Small intestine (tissue), 7 donors: ENCODE measurements around the gene EPN2. TPM values are rescaled to one million over a fixed set of nuclear protein-coding genes. Genes with fewer than 3 reads are reported as not detected.
"Not testable (repeated sequence)": the region's sequence is repeated elsewhere in the genome, so short reads cannot be mapped to it uniquely, and the experiment has no call there.

Source experiments
- DNase-seq, 2 donors: peaks; one replicate each; pipeline versions ENCODE4 v3.0.0 to v3.0.0-alpha.2; 2013
- FAIRE-seq: peaks from 2 replicates; lab custom pipeline; 2012; peaks lifted over from hg19 to GRCh38; lab: Jason Lieb, UNC
- H3K27ac ChIP-seq, 3 donors: one replicate each; pipeline ENCODE4 v1.5.1; 2013; ENCODE audit warnings: low read length in 2 of 3, mild to moderate bottlenecking in 2 of 3, control low read depth in 1 of 3, inconsistent platforms in 1 of 3, low read depth in 1 of 3, moderate library complexity in 1 of 3
- H3K27me3 ChIP-seq, 3 donors: one replicate each; pipeline ENCODE4 v1.6.1; 2013; ENCODE audit warnings: low read length in 3 of 3, inconsistent platforms in 1 of 3; ENCODE audit not compliant: control insufficient read depth in 3 of 3, insufficient read depth in 3 of 3
- H3K36me3 ChIP-seq, 3 donors: one replicate each; pipeline ENCODE4 v1.6.1; 2013; ENCODE audit warnings: low read length in 3 of 3, inconsistent platforms in 1 of 3, low read depth in 1 of 3, mild to moderate bottlenecking in 1 of 3, moderate library complexity in 1 of 3; ENCODE audit not compliant: control insufficient read depth in 3 of 3, insufficient read depth in 2 of 3
- H3K4me1 ChIP-seq, 3 donors: one replicate each; pipeline ENCODE4 v1.6.1; 2013; ENCODE audit warnings: low read length in 2 of 3, inconsistent platforms in 1 of 3, low read depth in 1 of 3, mild to moderate bottlenecking in 1 of 3, moderate library complexity in 1 of 3; ENCODE audit not compliant: control insufficient read depth in 3 of 3, insufficient read depth in 2 of 3
- H3K4me3 ChIP-seq, 3 donors: one replicate each; pipeline ENCODE4 v1.5.1; 2013; ENCODE audit warnings: low read length in 3 of 3, control low read depth in 1 of 3, inconsistent platforms in 1 of 3, low read depth in 1 of 3, mild to moderate bottlenecking in 1 of 3, moderate library complexity in 1 of 3
- H3K9me3 ChIP-seq, 2 donors: one replicate each; pipeline ENCODE4 v1.6.1; 2013; ENCODE audit warnings: low read depth in 1 of 2, low read length in 1 of 2; ENCODE audit not compliant: control insufficient read depth in 2 of 2, insufficient read depth in 1 of 2
- WGBS, 3 donors: extraction: QIAGEN DNeasy Blood & Tissue Kit; methylation state at CpG; one replicate each; pipeline ENCODE4 v1.1.7; 2013; 5-methylcytosine and 5-hydroxymethylcytosine counted together
- polyA plus RNA-seq, 4 donors: library from polyadenylated mRNA; stranded (reverse) in 3 of 4; unstranded in 1 of 4; fragments of 200-250 nt in 3 of 4; fragments of 120-200 nt in 1 of 4; gene quantifications; one replicate each; pipeline versions ENCODE4 v1.2.1 to v1.2.3, GENCODE V29; 2013
- donor health status: healthy with polysubstance abuse.
- donor health status: control.
- donor health status: control.
- donor health status: Bipolar disorder and iron deficiency.
- donor health status: healthy.

EPN2 gene
- polyA plus RNA-seq, 4 donors: 4.2 to 23.7 (median 10.0) TPM

GRCh38 chr17:19215074-19215860, 21.9 kb upstream of the EPN2 start:
- H3K9me3 ChIP-seq, H3K4me3 ChIP-seq, FAIRE-seq, H3K27me3 ChIP-seq, DNase-seq, H3K4me1 ChIP-seq, H3K27ac ChIP-seq, H3K36me3 ChIP-seq: not testable (repeated sequence)
- no CpG with 5 or more reads among the region's 67 CpGs for WGBS, 3 donors

GRCh38 chr17:19216148-19216926, 20.8 kb upstream of the EPN2 start:
- not testable (repeated sequence) for H3K4me3 ChIP-seq, H3K4me1 ChIP-seq, H3K9me3 ChIP-seq, H3K27ac ChIP-seq, H3K27me3 ChIP-seq, DNase-seq, H3K36me3 ChIP-seq, FAIRE-seq
- no CpG with 5 or more reads among the region's 13 CpGs for WGBS, 3 donors

DNA sequence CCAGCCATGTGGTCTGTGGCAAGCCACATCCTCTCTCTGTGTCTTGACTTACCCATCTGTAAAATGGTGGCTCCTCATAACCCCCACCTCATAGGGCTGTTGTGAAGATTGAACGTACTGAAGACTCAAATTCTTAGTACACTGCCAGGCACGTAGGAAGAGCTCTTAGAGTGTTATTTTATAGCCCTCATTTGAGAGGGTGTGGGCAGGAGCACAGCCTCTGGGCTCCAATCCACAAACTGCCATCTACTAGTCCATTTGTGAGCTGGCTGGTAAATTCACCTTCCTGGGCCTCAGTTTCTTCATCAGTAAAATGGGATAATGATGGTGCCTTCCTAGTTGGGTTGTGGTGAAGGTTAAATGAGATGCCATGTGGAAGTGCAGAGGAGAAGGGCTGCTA, 18.3 kb upstream of the EPN2 start:
- H3K4me1 ChIP-seq, FAIRE-seq, DNase-seq, H3K27me3 ChIP-seq, H3K36me3 ChIP-seq, H3K9me3 ChIP-seq, H3K4me3 ChIP-seq, H3K27ac ChIP-seq: not testable (repeated sequence)
- WGBS, 3 donors: no CpG with 5 or more reads among the region's 2 CpGs

DNA sequence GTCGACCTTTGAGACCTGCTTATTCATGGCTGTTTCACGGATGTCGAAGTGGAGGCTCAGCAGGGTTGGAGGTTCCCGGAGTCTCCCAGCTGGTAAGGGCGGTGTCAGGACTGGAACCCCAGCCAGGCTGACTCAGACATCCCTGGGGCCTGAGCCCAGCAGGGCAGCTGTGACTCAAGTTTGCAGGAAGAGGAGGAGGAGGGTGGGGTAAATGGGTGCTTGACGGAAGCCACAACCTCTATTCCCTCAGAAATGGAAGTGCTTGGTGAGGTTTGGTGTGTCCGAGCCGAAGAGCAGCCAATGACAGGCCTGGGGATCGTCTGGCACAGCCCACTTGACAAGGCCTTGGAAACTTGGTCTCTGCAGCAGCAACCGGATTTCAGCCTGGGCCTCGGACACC, 17.8 kb upstream of the EPN2 start:
- not testable (repeated sequence) for FAIRE-seq, H3K4me3 ChIP-seq, H3K9me3 ChIP-seq, H3K27ac ChIP-seq, H3K36me3 ChIP-seq, H3K4me1 ChIP-seq, DNase-seq, H3K27me3 ChIP-seq
- no CpG with 5 or more reads among the region's 11 CpGs for WGBS, 3 donors

GRCh38 chr17:19220195-19220594, 17.0 kb upstream of the EPN2 start:
- H3K4me3 ChIP-seq, H3K4me1 ChIP-seq, H3K27ac ChIP-seq, H3K9me3 ChIP-seq, DNase-seq, H3K36me3 ChIP-seq, FAIRE-seq, H3K27me3 ChIP-seq: not testable (repeated sequence)
- WGBS, 3 donors: no CpG with 5 or more reads among the region's 8 CpGs

DNA sequence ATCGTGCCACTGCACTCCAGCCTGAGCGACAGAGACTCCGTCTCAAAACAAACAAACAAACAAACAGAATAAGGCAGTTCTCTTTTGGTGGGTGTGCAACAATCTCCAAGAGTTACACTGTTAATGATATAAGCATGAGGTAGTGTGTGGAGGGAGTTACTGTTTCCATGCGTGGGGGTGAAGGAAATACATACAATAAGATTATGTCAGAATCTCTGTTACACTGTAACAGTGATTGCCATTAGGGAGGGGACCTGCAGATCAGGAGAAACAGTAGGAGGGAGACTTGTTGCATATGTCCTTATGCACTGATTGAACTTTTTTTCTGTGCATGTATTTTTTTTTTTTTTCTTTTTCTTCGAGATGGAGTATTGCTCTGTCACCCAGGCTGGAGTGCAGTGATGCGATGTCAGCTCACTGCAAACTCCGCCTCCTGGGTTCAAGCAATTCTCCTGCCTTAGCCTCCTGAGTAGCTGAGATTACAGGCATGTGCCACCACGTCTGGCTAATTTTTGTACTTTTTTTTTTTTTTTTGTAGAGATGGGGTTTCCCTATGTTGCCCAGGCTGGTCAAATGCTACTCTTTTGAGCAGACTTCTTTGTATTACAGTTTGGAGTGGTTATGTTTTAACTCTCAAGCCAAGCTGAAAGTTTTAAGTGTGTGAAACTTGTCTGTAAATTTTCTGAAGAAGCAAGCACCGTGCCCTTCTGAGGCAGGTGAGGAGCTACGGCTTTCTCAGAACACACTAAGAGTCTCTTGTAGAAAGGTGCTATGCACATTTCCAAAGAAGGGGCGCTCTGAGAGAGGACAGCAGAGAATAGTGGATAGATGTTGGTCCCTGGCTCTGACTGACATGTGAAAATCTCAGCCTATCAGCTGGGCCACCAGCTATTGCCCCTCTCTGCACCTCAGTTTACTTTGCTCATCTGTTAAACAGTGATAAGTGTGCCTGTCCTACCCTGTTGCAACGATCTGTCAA, 10.3 kb upstream of the EPN2 start:
- not testable (repeated sequence) for H3K36me3 ChIP-seq, H3K4me3 ChIP-seq, H3K27ac ChIP-seq, DNase-seq, FAIRE-seq, H3K27me3 ChIP-seq, H3K4me1 ChIP-seq, H3K9me3 ChIP-seq
- no CpG with 5 or more reads among the region's 12 CpGs for WGBS, 3 donors

- FAIRE-seq, H3K27ac ChIP-seq, DNase-seq, H3K27me3 ChIP-seq, H3K4me3 ChIP-seq, H3K4me1 ChIP-seq, H3K36me3 ChIP-seq, H3K9me3 ChIP-seq: not testable (repeated sequence)
- 79 to 81% (median 81%) methylated on average over 3 of the region's 6 CpGs for WGBS, 3 donors
These were observed 2.5 kb upstream of the EPN2 start for GRCh38 chr17:19234676-19235075.
